BLaER1 (cell line): ENCODE data around the gene KRTAP5-9.
"Not testable (repeated sequence)": the region's sequence is repeated elsewhere in the genome, so short reads cannot be mapped to it uniquely, and the experiment has no call there.

Experiments used
- H3K27ac ChIP-seq: shearing (Covaris generic); formaldehyde crosslinking; 2 replicates; pipeline ENCODE4 v1.8.1; 2022
- H3K27me3 ChIP-seq: shearing (Covaris generic); formaldehyde crosslinking; 2 replicates; pipeline ENCODE4 v1.8.1; 2022
- H3K36me3 ChIP-seq: shearing (Covaris generic); formaldehyde crosslinking; 2 replicates; pipeline ENCODE4 v1.8.1; 2022
- H3K4me1 ChIP-seq: shearing (Covaris generic); formaldehyde crosslinking; 2 replicates; pipeline ENCODE4 v1.8.1; 2022
- H3K4me2 ChIP-seq: shearing (Covaris generic); formaldehyde crosslinking; 2 replicates; pipeline ENCODE4 v1.8.1; 2022
- H3K4me3 ChIP-seq: shearing (Covaris generic); formaldehyde crosslinking; 2 replicates; pipeline ENCODE4 v1.8.1; 2022
- H3K9ac ChIP-seq: shearing (Covaris generic); formaldehyde crosslinking; 2 replicates; pipeline ENCODE4 v1.8.1; 2022
- H3K9me3 ChIP-seq: shearing (Covaris generic); formaldehyde crosslinking; 2 replicates; pipeline ENCODE4 v1.8.1; 2022
- H4K20me1 ChIP-seq: shearing (Covaris generic); formaldehyde crosslinking; 2 replicates; pipeline ENCODE4 v1.8.1; 2022
- Cebpa-rat ChIP-seq: shearing (Covaris generic); IDR thresholded peaks from 2 replicates; pipeline ENCODE4 v1.8.1; 2022

The KRTAP5-9 gene

DNA sequence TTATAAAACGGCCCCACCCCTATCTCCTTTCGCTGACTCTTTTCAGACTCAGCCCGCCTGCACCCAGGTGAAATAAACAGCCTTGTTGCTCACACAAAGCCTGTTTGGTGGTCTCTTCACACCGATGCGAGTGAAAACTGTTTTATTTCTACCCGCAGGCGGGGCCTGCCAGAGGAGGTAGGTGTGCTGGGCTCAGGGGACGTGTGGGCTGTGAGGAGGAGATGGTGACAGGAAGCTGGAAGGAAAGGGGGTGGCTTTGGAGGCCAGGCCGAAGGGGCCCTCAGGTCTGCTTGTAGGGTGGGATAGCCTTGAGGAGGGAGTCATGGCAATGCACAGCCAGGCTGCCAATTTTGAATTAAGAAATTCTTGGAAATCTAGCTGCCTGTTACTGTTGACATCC lies 42.4 kb upstream of the KRTAP5-9 start:
- Histone ChIP-seq H3K27ac (peak overlapping the region; percentile 72), H3K4me3 (peak overlapping the region; percentile 15; the same call in 1 of the 2 replicates), H3K27me3 (no peaks in the 10 kb centered on the region), H3K4me1 (peaks cover 65% of the 10 kb centered on the region), H3K9ac (peak overlapping the region; percentile 59; the same call in 1 of the 2 replicates), H3K4me2 (peak overlapping the region; percentile 87), H3K36me3 (peaks cover 30% of the 10 kb centered on the region), H4K20me1 (no peaks in the 10 kb centered on the region), H3K9me3 (peaks cover 27% of the 10 kb centered on the region)
- TF ChIP-seq Cebpa-rat, result no peak

DNA sequence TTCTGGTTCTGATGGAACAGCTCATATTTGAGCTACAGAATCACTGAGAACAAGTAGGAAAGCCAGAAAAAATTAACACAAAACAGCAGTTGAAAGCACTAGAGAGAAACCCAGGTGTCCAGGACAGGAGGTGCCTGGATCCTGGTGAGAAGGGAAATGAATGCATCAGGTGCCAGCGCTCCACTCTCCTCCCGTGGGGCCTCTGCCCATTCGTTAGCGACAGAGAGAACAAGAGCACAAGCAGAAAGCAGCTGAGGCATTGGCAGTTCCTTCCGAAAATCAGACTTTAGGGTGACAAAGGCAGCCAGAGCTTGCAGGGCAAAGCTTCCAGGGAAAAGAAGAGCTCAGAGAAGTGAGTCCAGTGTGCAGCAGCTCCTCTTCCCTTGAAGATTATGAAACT lies 41.1 kb upstream of the KRTAP5-9 start:
- peaks cover 37% of the 10 kb centered on the region for H3K9me3 ChIP-seq
- H3K27me3 ChIP-seq, result no peaks in the 10 kb centered on the region
- peak overlapping the region; percentile 38; the same call in 1 of the 2 replicates for H3K27ac ChIP-seq
- H4K20me1 ChIP-seq, result no peaks in the 10 kb centered on the region
- TF ChIP-seq Cebpa-rat, result no peak
- H3K9ac ChIP-seq, result peak overlapping the region; percentile 30
- peaks cover 20% of the 10 kb centered on the region for H3K36me3 ChIP-seq
- H3K4me2 ChIP-seq, result peak overlapping the region; percentile 87
- H3K4me3 ChIP-seq, result no peak overlapping the region
- H3K4me1 ChIP-seq, result peaks cover 52% of the 10 kb centered on the region

DNA sequence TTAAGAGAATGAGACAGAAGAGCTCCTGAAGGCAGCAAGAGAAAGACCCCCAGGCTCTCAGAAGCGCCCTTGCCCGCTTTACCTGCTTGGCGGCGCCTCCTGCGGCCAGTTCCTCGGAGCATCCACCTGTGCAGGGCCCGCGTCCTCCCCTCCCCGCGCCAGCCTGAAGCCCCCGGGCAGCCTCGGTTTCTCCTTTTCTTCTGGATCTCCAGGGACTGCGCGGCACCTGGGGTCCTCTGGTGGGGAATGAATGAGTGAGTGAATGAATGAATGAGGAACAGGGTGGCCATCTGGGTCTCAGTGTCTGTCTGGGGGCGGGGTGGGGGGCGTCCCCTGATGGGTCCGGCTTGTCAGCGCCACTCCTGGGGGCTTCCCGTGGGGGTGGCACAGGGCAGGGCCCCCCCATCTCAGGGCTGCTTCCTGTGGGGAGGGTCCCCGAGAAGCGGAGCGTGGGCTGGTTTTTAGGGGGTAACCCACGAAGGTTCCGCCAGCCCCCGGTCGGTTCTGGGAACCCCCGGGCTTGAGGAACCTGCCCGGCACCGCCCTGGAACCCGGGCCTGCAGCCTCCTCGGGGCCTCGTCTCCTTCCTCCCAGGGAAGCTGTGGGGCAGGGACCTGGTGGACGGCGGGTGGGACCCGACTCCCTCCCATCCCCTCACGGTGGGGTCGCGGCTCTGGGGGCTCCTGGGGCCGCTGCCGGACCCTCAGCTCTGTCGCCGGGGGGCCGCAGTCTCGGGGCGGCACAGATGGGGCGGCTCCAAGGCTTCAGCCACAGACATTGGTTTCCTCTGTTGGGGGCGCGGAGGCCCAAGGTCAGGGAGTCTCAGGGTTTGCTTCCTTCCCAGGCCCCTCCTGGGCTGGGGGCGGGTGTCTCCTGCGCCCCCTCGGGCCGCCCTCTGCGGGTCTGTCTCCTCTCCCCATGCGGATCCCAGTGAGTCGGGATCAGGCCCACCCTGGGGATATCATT lies 29.4 kb upstream of the KRTAP5-9 start:
- Histone ChIP-seq H3K9me3 (peaks cover 9% of the 10 kb centered on the region; the same call in 1 of the 2 replicates), H3K27me3 (no peaks in the 10 kb centered on the region), H3K4me1 (peaks cover 19% of the 10 kb centered on the region), H3K4me2 (peak overlapping the region; percentile 28; the same call in 1 of the 2 replicates), H3K9ac (no peak overlapping the region), H4K20me1 (no peaks in the 10 kb centered on the region), H3K36me3 (peaks cover 6% of the 10 kb centered on the region; the same call in 1 of the 2 replicates), H3K4me3 (no peak overlapping the region), H3K27ac (no peak overlapping the region)
- no peak for TF ChIP-seq Cebpa-rat

DNA sequence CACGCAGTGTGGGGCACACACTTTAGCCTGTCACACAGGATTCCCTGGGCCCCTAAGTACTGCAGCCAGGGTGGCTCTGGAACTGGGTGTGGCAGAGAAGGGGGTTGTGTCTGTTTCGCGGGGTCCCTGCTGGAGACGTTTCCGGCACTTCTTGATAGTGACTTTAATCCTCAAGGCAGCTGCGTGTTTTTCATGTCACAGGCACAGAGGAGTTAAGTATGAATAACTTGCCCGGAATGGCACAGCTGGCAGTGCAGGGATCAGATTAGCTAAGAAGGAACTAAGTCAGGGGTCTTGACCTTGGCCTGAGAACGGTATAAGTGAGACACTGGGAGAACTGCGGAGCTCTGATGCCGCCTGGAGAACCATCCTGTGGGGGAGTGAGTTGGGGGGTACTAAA lies 28.7 kb upstream of the KRTAP5-9 start:
- peaks cover 19% of the 10 kb centered on the region for H3K4me1 ChIP-seq
- peaks cover 9% of the 10 kb centered on the region; the same call in 1 of the 2 replicates for H3K9me3 ChIP-seq
- no peaks in the 10 kb centered on the region for H3K27me3 ChIP-seq
- no peak overlapping the region for H3K4me3 ChIP-seq
- peaks cover 6% of the 10 kb centered on the region; the same call in 1 of the 2 replicates for H3K36me3 ChIP-seq
- no peak overlapping the region for H3K9ac ChIP-seq
- TF ChIP-seq Cebpa-rat, result no peak
- no peak overlapping the region for H3K4me2 ChIP-seq
- H4K20me1 ChIP-seq, result no peaks in the 10 kb centered on the region
- H3K27ac ChIP-seq, result no peak overlapping the region

DNA sequence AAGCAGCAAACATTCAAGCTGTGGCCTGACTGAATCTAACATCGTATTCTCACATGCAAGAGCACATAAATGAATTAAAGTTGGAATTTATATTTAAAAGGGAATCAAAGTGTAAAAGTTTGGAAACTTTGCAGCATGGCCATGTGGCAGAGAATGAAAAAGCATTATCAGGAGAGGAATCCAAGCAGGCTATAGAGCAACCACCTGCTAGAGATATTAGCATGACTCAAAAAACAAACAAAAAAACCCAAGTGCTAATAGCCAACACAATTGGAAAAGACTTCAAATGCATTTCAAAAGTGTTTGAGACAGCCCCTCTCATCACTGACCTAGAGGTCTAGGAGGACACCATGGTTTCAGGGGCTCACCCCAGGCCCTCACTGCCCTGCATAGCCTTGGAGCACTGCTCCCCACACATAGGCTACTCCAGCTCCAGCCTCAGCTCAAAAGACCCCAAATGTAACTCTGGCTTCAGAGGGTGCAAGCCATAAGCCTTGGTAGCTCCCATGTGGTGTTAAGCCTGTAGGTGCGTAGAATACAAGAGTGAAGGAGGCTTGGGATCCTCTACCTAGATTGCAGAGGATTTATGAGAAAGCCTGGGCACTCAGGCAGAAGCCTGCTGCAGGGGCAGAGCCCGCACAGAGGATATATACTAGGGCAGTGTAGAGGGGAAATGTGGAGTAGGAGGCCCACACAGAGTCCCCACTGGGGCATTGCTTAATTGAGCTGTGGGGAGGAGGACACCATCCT lies 22.9 kb upstream of the KRTAP5-9 start:
- Histone ChIP-seq H4K20me1 (no peaks in the 10 kb centered on the region), H3K4me1 (peaks cover 42% of the 10 kb centered on the region), H3K4me3 (no peak overlapping the region), H3K4me2 (no peak overlapping the region), H3K9ac (no peak overlapping the region), H3K27ac (no peak overlapping the region), H3K27me3 (no peaks in the 10 kb centered on the region), H3K36me3 (peaks cover 6% of the 10 kb centered on the region; the same call in 1 of the 2 replicates), H3K9me3 (peaks cover 9% of the 10 kb centered on the region; the same call in 1 of the 2 replicates)
- TF ChIP-seq Cebpa-rat, result no peak

DNA sequence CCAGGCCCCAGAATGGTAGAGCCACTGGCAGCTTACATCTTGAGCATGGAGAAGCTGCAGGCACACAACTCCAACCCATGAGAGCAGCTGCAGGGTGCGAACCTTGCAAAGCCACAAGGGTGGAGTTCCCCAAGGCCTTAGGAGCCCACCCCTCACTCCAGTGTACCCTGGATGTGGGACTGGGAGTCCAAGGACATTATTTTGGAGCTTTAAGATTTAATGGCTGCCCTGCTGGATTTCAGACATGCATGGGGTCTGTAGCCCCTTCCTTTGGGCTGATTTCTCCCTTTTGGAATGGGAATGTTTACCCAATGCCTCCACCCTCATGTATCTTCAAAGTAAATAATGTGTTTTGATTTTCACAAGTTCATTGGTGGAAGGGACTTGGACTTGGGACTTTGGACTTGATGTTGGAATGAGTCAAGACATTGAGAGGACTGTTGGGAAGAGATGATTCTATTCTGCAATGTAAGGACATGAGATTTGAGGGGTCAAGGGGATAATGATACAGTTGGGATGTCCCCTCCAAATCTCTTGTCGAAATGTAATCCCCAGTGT lies 22.2 kb upstream of the KRTAP5-9 start:
- Histone ChIP-seq H4K20me1 (no peaks in the 10 kb centered on the region), H3K27ac (no peak overlapping the region), H3K36me3 (peaks cover 6% of the 10 kb centered on the region; the same call in 1 of the 2 replicates), H3K27me3 (no peaks in the 10 kb centered on the region), H3K9ac (no peak overlapping the region), H3K4me1 (peaks cover 47% of the 10 kb centered on the region), H3K9me3 (peaks cover 8% of the 10 kb centered on the region; the same call in 1 of the 2 replicates), H3K4me3 (no peak overlapping the region), H3K4me2 (no peak overlapping the region)
- TF ChIP-seq Cebpa-rat, result no peak

DNA sequence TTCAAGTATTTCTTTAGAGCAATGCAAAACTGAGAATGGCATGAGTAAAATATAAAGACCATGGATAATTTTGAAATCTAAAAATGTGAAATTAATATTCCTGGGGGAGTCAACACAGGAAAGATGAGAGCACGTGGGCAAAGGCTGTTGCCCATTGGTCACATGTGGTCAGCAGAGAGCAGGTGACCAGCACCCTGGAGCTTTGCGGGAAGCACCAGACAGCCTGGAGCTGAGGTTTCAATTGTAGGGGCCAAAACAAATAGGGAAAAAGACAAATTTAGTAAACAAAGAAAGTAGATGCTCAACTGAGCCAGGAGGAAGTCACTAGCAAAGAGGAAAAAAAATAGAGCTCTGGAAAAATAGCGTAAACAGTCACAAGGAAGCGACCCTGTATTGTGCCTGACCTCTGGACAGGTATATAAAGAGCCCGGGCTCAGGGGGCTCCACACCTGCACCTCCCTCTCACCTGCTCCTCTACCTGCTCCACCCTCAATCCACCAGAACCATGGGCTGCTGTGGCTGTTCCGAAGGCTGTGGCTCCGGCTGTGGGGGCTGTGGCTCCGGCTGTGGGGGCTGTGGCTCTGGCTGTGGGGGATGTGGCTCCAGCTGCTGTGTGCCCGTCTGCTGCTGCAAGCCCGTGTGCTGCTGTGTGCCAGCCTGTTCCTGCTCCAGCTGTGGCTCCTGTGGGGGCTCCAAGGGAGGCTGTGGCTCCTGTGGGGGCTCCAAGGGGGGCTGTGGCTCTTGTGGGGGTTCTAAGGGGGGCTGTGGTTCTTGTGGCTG lies 21.2 kb upstream of the KRTAP5-9 start, which contains the start of gene KRTAP5-7:
Gene KRTAP5-7 (plus strand): TSS at position 472 of the 780 bp plus-strand sequence. CDS start 34 bp downstream, at position 506.
- not testable (repeated sequence) for H3K27ac ChIP-seq, H3K27me3 ChIP-seq, H3K4me3 ChIP-seq, H4K20me1 ChIP-seq, H3K36me3 ChIP-seq, H3K9ac ChIP-seq, H3K9me3 ChIP-seq
- peak within 1 kb of the TSS; percentile 55 for H3K4me2 ChIP-seq
- peaks cover 50% of the 10 kb centered on the region for H3K4me1 ChIP-seq

DNA sequence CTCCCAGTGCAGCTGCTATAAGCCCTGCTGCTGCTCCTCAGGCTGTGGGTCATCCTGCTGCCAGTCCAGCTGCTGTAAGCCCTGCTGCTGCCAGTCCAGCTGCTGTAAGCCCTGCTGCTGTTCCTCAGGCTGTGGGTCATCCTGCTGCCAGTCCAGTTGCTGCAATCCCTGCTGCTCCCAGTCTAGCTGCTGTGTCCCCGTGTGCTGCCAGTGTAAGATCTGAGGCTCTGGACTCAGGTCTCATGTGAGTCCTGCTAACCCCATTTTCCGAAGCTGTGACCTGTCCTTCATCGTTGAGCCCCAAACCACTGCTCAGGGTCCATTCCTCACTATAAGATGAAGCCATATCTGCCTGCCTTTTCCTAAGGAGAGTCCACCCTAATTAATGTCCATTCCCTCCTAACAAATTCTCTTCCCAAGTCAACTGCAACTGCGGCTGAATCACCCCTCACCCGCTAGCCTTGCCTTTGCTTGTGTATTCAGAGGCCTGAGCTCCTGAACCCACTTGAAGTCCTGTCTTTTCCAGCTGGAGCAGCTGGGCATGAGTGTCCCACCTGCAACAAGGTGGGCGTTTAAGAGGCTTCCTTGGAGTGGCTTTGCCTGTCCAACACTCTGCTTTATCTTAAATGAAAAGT lies 20.5 kb upstream of the KRTAP5-9 start:
- H3K4me1 ChIP-seq, result peaks cover 50% of the 10 kb centered on the region

More for the DNA sequence above, 20.5 kb upstream of the KRTAP5-9 start:
- no peak overlapping the region for H3K9ac ChIP-seq
- H4K20me1 ChIP-seq, result no peaks in the 10 kb centered on the region
- no peaks in the 10 kb centered on the region for H3K9me3 ChIP-seq
- no peaks in the 10 kb centered on the region for H3K27me3 ChIP-seq
- H3K27ac ChIP-seq, result no peak overlapping the region
- no peak for TF ChIP-seq Cebpa-rat
- no peaks in the 10 kb centered on the region for H3K36me3 ChIP-seq
- peak overlapping the region; percentile 55 for H3K4me2 ChIP-seq
- H3K4me3 ChIP-seq, result no peak overlapping the region
